Fibroblast of skin of left biceps (primary cell): ENCODE measurements around the gene DNAH6.

Experiments
- DNase-seq, 2 experiments: peaks; one replicate each; pipeline ENCODE4 v3.0.0-alpha.2; 2013; ENCODE audit warnings: low read depth in 2 of 2

The DNAH6 gene

DNA sequence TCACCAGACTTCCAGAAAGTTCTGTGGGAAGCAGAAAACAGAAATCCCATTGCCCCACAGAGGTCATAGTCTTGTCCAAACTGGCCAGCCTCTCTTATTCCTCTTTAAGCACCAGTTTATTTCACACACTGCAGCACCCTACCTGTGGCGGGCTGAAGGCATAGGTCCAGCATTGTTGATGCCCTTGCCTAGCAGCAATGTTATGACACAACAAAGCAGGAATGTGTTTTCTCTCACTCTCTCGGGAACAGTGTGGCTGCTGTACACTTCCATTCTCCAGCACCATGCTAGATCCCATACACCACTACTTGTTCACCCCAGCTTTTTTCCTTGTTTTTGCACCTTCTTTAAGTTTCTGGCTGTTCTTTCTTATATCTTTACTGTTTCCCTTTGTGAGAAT is 181.6 kb downstream of the DNAH6 start:
- no peak for DNase-seq

DNA sequence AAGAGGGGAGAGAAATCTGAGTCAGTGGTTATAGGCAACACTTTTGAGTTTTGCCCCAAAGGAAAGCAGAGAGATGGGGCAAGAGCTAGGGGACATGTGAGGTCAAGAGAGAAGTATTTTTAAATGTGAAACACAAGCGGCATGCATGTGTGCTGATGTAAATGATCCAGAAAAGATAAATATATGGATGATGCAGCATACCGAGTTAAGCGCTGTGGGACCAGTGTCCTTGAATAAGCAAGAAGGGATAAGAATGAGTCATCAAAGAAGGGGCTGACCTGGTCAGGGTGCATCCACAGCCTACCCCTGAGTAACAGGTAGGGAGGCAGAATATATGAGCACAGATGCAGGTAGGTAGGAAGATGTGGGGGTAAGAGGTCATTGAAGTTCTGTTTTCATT is 183.7 kb downstream of the DNAH6 start:
- DNase-seq, result no peak

DNA sequence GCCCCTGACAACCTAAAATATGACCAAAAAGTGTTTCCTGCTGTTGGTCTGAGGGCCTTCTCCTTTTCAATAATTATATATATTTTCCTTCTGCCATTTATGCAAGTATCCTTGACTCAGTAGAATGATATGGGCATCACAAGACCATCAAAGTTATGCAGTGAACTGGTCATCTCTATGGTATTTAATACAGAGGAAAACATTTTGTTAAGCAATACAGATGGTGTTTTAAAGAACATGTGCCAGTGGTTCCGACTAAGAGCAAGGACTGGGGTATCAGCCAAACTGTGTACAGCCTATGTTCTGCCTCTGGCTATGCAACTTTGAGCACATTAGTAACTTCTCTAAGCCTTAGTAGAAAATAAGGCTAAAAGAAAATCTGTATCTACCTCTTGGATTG is 185.6 kb downstream of the DNAH6 start:
- DNase-seq, result peak; percentile 29 to 35

DNA sequence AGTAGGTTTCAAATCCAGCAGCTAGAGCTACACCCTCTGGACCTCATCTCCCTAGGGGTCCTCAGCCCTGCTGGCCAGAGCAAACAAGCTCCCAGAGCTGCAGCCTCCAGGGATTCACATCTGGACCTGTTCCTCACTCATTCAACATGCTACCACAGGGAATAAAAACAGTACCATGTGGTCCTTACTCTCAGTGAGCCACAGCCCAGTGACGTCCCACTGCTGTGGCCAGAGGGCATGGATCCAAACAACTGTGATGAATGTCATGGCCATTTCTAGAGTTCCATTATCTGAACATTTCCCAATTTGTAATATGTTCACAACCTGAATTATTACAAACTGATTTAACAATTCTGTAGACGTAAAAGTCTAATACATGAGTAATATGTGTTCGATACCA is 186.6 kb downstream of the DNAH6 start:
- DNase-seq, result no peak

DNA sequence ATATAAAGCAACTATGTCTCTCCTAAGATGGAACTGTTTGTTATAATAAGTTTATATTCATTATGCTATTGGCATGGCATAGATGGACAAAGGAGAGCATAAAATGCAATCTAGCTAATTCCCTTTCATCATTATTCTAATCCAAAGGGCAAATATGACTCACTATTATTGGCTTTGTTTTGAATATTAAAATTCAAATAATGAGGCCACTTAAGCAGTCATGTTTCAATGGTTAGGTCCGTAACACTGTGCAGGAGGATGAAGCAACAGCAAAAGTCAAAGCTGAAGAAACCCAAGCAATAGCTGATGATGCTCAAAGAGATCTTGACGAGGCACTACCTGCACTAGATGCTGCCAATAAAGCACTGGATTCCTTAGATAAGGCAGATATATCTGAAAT is 187.5 kb downstream of the DNAH6 start:
- DNase-seq, result no peak

DNA sequence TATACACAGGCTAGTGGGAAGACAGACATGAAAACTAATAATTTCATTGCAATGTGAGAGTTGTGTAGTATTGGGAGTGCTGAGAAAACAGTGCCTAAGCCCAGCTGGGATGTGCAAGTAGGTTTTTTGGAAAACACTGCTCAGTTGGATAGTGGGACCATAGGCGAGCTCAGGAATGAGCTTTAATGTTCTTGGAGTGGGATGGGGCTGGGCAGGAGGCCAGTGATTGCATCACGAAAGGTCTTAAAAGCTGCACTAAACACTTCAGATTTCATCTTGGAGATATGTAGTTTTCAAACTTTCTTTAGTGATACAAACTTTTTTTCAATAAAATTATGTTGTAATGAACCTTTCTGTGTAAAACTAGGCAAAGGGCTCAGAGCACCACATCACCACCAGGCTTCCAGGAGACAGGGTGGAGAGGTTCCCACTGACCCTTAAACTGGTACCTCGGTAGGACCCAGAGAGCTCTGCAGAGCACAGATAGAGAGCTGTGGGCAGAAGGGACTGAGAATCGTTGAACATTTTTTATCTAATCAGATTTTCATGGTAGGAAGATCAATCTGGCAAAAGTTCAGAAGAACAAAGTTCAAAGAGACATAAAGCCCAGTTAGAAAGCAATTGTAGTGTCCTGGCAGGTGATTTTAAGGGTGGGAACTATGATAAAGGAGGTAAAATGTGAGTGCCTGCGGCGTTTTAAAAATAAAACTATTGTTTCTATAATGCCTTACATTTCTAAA is 188.4 kb downstream of the DNAH6 start:
- no peak for DNase-seq

DNA sequence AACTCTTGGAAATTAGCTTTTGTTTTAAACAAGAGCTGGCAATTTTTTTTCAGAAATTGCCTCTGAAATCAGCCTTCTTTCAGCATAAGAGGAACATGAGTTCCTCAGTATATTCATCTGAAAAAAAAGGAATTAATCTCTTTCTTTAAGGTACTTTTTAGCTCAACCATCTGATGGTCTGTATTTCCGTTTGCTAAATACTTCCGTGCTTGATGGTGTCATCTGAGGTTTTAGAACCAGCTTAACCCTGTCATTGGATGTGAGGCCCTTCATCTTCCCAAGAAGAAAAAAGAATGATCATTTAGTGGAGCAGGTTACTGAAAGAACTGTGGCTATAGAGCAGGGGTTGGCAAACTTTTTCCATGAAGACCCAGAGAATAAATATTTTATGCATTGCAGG is 189.6 kb downstream of the DNAH6 start:
- DNase-seq, result no peak

DNA sequence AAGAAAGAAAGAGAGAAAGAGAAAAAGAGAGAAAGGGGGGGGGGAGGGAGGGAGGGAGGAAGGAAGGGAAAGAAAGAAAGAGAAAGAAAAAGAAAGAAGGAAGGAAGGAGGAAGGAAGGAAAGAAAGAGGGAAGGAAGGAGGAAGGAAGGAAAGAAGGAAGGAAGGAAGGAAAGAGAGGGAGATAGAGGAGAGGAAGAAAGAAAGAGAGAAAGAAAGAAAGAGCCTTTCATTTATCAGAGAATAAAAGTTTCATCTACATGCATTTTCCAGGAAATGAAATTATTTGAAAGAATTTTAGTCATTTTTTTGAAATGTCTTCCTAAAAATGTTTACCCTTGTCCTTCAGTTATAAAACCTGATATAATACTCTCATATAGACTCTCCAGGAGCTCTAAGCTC is 192.1 kb downstream of the DNAH6 start:
- no peak for DNase-seq

DNA sequence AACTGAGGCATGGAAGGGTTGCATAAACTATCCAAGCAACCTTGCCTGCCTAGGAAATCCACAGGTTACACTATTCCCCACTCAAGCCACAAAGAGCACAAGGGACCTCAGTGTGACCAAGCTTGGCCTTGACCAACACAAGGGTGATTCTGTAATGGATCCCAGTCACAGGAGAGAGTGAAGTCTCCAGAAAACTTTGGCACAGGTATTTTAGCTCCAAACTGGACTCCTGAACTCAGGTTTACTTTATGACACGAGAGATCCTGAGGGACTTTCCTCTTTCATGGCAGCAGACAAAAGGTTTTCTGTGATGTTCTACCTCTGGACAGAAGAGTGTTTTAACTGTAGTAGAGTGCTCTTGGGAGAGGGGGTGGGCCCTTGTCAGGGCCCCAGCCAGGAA is 195.4 kb downstream of the DNAH6 start:
- DNase-seq, result no peak

DNA sequence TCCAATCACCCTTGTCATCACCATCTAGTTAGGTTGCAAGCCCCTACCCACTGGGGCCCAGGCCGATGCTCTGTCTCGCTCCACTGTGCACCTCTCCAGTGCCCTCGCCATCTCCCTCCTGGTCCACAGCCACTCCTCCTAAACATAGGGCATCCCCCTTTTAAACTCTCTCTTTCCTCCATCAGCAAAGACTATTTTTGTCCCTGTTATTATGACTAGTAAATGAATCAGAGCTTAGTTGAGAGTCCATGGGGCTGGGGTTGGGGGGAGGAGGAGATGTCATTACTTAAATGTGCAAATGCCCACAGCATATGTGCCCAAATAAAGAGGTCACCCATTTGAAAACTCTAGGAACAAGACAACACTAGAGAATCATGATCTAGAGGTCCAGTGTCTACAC is 197.1 kb downstream of the DNAH6 start:
- DNase-seq, result no peak

DNA sequence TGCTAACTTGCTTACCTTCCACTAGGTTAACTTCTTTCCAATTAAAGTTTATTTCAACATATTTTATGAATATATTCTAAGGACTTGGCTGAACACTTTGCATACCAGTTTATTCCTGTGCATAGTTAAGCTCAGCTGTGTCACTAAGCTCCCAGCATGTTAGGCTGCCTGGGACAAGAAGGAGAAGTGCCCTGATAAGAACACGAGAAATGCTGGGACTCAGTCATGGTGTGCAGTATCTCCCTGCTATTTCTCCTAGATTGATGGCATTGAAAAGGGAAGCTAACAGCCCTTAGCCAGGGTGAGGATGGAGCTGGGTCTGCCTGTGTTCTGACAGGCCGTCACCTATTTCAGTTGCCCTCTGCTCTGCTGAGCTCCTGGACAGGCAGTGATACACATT is 200.3 kb downstream of the DNAH6 start:
- DNase-seq, result no peak

DNA sequence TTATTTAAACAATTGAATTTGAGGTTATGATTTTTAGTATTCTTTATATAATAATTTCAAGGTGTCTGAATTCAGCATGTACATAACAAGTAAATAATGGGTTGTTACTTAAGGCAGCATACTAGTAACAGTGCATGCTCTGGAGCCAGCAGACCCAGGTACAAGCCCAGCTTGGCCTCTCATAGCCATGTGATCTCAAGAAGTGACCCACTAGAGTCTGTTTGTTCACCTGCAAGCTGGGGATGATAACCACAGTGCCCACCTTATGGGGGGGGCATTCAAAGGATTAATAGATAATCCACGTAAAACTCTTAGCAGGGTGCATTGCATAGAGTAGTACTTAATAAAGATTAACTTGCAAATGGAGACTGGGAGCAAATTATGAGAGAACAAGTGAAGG is 201.0 kb downstream of the DNAH6 start:
- DNase-seq, result no peak

DNA sequence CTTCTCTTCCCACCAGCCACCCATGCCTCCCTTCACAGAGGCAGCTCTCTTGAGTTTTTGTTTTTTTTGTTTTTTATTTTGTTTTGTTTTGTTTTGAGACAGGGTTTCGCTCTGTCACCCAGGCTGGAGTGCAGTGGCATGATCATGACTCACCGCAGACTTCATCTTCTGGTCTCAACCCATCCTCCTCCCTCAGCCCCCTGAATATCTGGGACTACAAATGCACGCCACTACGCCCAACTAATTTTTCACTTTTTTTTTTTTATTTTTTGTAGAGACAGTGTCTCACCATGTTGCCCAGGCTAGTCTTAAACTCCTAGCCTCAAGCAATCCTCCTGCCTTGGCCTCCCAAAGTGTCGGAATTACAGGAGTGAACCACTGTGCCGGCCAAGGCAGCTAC is 203.1 kb downstream of the DNAH6 start:
- DNase-seq, result no peak

DNA sequence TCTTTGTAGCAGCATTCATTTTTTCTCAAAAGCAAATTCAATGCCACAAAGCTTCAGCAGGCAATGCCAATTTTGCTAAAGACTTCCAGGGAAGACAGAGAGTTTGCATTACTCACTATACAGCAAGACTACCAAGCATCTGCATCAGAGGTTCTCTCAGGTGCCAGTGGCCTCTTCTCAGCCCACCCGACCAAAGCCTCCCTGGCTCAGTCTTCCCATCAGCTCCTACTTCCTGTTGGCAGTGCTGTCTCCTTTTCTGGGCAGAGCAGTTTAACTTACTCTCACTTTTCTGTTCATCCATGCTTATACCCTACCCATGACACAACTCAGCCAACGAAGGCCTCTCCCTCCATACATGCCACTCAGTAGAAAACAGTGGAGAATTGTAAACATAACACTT is 207.5 kb downstream of the DNAH6 start:
- DNase-seq, result no peak

DNA sequence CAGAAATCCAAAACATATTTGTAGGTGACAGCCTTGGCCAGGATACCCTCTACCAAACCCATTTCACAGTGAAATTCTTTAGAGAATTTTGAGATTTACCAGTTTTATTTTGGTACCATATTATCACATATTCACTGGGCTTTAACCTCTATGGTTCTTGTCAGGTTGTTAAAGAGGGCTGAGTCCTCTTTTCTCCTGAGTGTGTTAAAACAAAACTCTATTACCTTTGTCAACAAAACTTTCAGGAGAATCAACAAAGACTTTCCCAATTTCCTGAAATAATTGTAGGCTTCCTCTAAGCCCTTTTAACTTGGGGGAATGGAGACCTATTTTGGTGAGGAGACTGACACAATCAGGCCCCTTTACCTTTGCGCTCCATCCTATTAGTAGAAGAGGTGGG is 209.4 kb downstream of the DNAH6 start:
- DNase-seq, result no peak

DNA sequence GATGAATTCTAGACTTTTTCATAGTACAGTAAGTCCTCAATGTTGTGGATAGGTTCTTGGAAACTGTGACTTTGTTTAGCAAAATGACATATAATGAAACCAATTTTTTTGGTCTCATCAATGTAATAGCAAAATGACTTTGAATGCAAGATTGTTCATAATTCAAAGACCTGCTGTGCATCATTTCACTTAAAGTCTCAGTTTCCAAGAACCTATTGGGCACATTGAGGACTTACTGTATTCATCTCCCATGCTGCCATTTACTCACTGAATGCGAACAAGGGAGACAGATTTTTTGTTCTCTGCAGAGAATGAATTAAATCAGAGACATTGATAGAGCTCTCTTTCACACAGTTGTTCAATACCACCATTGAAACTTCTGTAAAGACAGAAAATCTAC is 211.0 kb downstream of the DNAH6 start:
- DNase-seq, result no peak

DNA sequence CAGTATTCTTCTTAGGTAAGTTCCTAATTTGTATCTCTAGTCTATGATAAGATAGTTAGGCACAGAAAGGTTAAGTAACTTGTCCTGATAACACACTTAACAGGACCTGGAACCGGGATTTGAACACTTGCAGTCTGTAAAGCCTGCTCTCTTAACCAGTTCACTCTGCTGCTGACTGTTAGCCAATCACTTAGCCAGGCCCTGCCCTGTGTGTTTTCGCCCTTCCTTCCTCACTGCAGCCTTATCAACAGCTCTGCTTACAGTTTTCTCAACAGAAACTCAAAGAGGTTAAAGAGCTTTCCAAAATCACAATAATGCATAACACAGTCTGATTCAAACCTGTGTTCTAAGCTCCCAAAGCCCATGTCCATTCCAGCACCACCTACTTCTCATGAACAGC is 212.9 kb downstream of the DNAH6 start:
- DNase-seq, result no peak

DNA sequence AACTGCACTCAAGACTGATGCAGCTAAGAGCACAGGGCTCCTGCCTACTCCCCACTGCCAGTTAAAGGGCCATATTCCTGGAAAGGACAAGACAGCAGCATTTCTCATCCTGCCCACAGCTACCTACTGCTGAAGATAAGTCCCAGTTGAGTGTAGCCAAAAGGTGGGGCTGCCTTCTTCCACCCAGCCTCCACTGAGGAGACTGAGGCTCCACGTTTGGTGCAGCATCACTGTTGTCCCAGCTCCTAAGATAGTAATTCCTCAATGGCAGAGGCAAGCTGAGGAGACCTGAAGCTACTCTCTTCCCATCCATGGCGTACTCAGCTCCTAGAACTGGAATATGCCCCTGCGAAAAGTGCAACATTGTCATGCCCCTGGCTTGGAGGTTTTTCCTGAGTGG is 214.9 kb downstream of the DNAH6 start:
- no peak for DNase-seq

DNA sequence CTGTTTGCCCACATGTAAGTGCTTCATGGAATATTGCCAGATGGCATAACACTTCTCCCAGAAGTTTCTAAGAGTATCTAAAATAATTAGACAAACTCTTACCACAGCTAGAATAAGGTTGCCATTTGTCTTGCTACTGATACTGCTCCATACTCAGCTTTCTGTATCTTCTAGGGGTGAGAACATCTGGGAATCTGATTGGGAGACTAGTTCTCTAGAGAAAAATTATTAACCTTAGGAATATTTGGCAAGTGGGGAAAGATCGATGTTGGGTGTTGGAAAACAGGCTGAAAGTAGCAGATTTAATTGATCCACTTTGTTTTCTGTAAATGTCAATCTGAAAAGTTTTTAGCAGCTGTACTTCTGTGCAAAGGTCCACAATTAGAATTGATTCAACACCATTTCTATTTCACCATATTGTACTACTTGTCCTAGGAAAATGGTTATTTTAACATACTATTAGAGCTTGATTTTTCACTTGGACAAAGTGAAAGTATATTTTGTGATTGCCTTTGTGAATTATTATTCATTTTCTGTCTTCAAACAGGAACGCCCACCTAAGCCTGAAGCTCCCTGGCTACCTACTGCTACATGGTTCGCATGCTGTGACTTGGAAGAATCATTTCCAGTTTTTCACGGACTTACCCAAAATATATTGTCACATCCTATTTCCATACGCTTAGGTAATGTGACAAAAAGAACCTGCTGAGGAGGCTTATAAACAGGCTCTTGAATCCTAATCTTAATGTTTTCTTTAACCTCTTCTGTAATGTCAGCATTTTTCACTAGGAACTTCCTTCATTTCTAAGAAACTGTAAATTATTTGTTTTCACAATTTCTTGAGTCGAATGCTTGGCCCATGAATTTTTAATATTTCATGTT is 216.8 kb downstream of the DNAH6 start:
- no peak for DNase-seq

DNA sequence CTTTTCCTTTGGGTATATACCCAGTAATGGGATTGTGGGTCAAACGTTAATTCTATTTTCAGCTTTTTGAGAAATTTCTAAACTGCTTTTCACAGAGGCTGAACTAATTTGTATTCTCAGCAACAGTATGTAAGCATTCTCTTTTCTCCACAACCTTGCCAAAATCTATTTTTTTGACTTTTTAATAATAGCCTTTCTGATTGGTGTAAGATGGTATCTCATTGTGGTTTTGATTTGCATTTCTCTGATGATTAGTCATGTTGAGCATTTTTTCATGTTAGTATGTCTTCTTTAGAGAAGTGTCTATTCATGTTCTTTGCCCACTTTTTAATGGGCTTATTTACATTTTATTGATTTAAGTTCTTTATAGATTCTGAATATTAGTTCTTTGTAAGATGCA is 219.1 kb downstream of the DNAH6 start:
- DNase-seq, result no peak

DNA sequence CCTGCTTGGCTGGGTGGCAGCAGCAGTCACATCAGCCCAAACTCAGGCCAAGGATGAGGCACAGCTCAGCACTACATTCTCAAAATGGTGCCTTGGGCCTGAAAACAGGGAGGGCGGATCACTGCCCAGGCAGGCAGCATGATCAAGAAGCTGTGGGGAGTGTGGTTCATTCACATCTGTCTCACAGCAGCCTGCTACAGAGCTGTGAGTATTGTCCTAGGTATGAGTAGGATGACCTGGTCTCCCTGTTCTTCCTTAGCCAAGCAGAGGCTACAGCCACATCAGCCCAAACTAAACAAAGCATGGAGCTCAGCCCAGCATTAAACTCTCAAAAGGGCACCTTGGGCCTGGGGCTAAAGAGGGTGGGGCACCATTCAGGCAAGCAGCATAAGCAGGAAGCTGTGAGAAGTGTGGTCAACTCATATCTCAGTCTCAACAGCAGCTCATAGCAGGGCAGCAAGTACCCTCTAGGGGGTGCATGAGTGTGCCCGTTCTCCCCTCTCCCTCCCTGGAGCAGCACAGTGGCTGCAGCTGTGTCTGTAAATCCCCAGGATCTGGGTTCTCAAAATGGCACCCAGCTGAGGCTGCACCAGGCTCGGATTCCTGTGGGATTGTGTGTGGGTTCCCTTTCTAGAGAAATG is 225.0 kb downstream of the DNAH6 start:
- DNase-seq, result no peak

DNA sequence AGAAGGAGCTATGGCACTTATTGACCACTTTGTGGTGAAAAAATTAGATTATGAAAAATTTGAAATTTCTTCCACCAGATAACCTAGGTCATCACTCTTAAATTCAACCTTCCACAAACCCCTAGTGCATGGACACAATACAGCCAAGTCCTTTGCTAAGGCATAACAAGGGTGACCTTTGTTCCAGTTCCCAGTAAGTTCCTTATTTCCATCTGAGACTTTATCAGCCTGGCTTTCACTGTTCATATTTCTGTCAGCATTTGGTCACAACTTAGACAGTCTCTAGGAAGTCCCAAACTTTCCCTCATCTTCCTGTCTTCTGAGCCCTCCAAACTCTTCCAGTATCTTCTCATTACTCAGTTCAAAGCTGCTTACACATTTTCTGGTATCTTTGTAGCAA is 232.0 kb downstream of the DNAH6 start:
- no peak for DNase-seq

DNA sequence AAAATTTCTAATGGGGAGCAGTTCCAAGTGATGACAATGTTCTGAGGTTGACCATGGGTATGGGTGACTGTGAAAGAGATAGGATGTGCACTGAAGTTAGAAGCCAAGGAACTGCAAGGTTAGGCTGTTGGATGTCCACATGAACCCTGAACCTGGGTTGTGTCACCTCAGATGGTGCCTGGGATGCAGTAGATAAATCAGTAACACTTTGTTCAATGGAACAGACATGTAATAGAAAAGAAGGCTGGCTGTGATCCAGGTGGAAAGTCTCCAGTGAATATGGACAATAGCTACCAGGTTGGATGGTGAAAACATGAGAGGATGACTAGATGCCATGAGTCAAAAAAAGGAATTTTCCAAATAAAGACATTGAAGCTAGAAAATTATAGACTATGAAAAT is 233.1 kb downstream of the DNAH6 start:
- no peak for DNase-seq
